GM19025 (cell line): Measurements from ENCODE around the gene CHRNA3.

ENCODE experiments used
- ATAC-seq: cut with Tn5 transposase; IDR thresholded peaks from one replicate; pipeline ENCODE4 v1.9.1; 2021; ENCODE audit warnings: mild to moderate bottlenecking, low read depth, moderate library complexity; ENCODE audit not compliant: unreplicated experiment

The CHRNA3 gene

GRCh38 chr15:78637776-78638435 lies 17.1 kb upstream of the CHRNA3 start:
- no peak for ATAC-seq

GRCh38 chr15:78636378-78636859 lies 15.6 kb upstream of the CHRNA3 start:
- no peak for ATAC-seq

GRCh38 chr15:78635346-78635745 lies 14.6 kb upstream of the CHRNA3 start:
- ATAC-seq, result no peak

- no peak for ATAC-seq
Measured at GRCh38 chr15:78634210-78635145, 13.7 kb upstream of the CHRNA3 start.

GRCh38 chr15:78633348-78633747 lies 12.6 kb upstream of the CHRNA3 start:
- ATAC-seq, result no peak

- no peak for ATAC-seq
Measured at GRCh38 chr15:78630886-78631633, 10.3 kb upstream of the CHRNA3 start.

GRCh38 chr15:78629716-78630065 lies 8.9 kb upstream of the CHRNA3 start:
- ATAC-seq, result no peak

- no peak for ATAC-seq
Measured at GRCh38 chr15:78629031-78629715, 8.4 kb upstream of the CHRNA3 start.

GRCh38 chr15:78628227-78628626 lies 7.4 kb upstream of the CHRNA3 start:
- no peak for ATAC-seq

GRCh38 chr15:78627348-78627747 lies 6.6 kb upstream of the CHRNA3 start:
- ATAC-seq, result no peak

- ATAC-seq, result no peak
Measured at GRCh38 chr15:78626381-78626995, 5.7 kb upstream of the CHRNA3 start.

GRCh38 chr15:78625606-78626280 lies 4.9 kb upstream of the CHRNA3 start:
- ATAC-seq, result no peak

GRCh38 chr15:78624651-78625590 lies 4.1 kb upstream of the CHRNA3 start:
- no peak for ATAC-seq

GRCh38 chr15:78623786-78624497 lies 3.1 kb upstream of the CHRNA3 start:
- ATAC-seq, result no peak

GRCh38 chr15:78621810-78622402 lies 1.1 kb upstream of the CHRNA3 start:
- ATAC-seq, result no peak

- ATAC-seq, result no peak
Measured at GRCh38 chr15:78620021-78620526, 722 bp downstream of the CHRNA3 start.
